Activated CD8-positive, alpha-beta T cell treated with anti-CD3 and anti-CD28 coated beads, Interleukin-2, amount 10 ng/mL, durations not matched to agents 7 days and 5 days (primary cell): Measurements from ENCODE around the gene CCDC18. TPM values are rescaled to one million over a fixed set of nuclear protein-coding genes. Genes with fewer than 3 reads are reported as not detected.
"Not testable (repeated sequence)": the region's sequence is repeated elsewhere in the genome, so short reads cannot be mapped to it uniquely, and the experiment has no call there.

Experiments used
- ATAC-seq: fragments of 150-1000 bp; cut with Tn5 transposase; one replicate; pipeline ENCODE4 v1.10.0; 2021; ENCODE audit warnings: moderate library complexity
- CTCF ChIA-PET: fragments of 350-600 bp; sonication (Branson Sonifier 250); formaldehyde crosslinking; loops from one replicate; lab custom pipeline; 2021; ENCODE audit warnings: antibody characterized with exemption; lab: Charles Lee
- POLR2A ChIA-PET: fragments of 350-600 bp; sonication (Branson Sonifier 250); formaldehyde crosslinking; loops from one replicate; lab custom pipeline; 2021; ENCODE audit warnings: antibody characterized with exemption; lab: Charles Lee
- DNase-seq: peaks from one replicate; pipeline ENCODE4 v3.0.0-alpha.2; 2020
- H3K27ac Mint-ChIP-seq: one replicate; pipeline ENCODE4 v1.8.0; 2021; ENCODE audit warnings: mild to moderate bottlenecking, mixed read lengths
- H3K27me3 Mint-ChIP-seq: one replicate; pipeline ENCODE4 v1.8.0; 2021; ENCODE audit warnings: low read depth, mixed read lengths
- H3K36me3 Mint-ChIP-seq: one replicate; pipeline ENCODE4 v1.8.0; 2021; ENCODE audit warnings: low read depth, mixed read lengths
- H3K4me1 Mint-ChIP-seq: one replicate; pipeline ENCODE4 v1.8.0; 2021; ENCODE audit warnings: low read depth, mixed read lengths
- H3K4me3 Mint-ChIP-seq: one replicate; pipeline ENCODE4 v1.8.0; 2021; ENCODE audit warnings: mild to moderate bottlenecking, mixed read lengths
- H3K9me3 Mint-ChIP-seq: one replicate; pipeline ENCODE4 v1.8.0; 2022; ENCODE audit warnings: mixed read lengths; ENCODE audit not compliant: insufficient read depth
- total RNA-seq, 2 experiments: library from RNA; stranded (reverse); gene quantifications; one replicate each; pipeline ENCODE4 v1.2.3, GENCODE V29; 2021

The CCDC18 gene
- total RNA-seq, 2 experiments from 2014 or later = 33.1 to 36.3 TPM

GRCh38 chr1:93151474-93151873 lies 29.1 kb upstream of the CCDC18 start:
- POLR2A ChIA-PET = no interaction called here
- CTCF ChIA-PET = no interaction called here
- ATAC-seq (no peak), DNase-seq (no peak)
- Mint-ChIP-seq H3K36me3 (peaks cover 55% of the 10 kb centered on the region), H3K4me3 (no peak overlapping the region), H3K4me1 (peaks cover 12% of the 10 kb centered on the region), H3K9me3 (no peaks in the 10 kb centered on the region), H3K27me3 (no peaks in the 10 kb centered on the region), H3K27ac (no peak overlapping the region)

GRCh38 chr1:93152835-93153234 lies 27.7 kb upstream of the CCDC18 start:
- H3K4me3 Mint-ChIP-seq = no peak overlapping the region
- ATAC-seq (no peak), DNase-seq (no peak)
- no peaks in the 10 kb centered on the region for H3K9me3 Mint-ChIP-seq
- no peaks in the 10 kb centered on the region for H3K27me3 Mint-ChIP-seq
- no peak overlapping the region for H3K27ac Mint-ChIP-seq
- ChIA-PET CTCF (interaction anchor here (1.4 kb wide), 1 partner anchor 132 kb away, joined by 3 read pairs; no protein-coding TSS in a partner anchor), POLR2A (no interaction called here)
- peaks cover 52% of the 10 kb centered on the region for H3K36me3 Mint-ChIP-seq
- peaks cover 12% of the 10 kb centered on the region for H3K4me1 Mint-ChIP-seq

GRCh38 chr1:93154898-93155297 lies 25.6 kb upstream of the CCDC18 start:
- Mint-ChIP-seq H3K27me3 (no peaks in the 10 kb centered on the region), H3K4me3 (no peak overlapping the region), H3K9me3 (no peaks in the 10 kb centered on the region), H3K4me1 (peaks cover 12% of the 10 kb centered on the region), H3K36me3 (peaks cover 50% of the 10 kb centered on the region), H3K27ac (no peak overlapping the region)
- ATAC-seq (no peak), DNase-seq (no peak)
- CTCF ChIA-PET = no interaction called here
- POLR2A ChIA-PET = no interaction called here

- CTCF ChIA-PET = no interaction called here
- Mint-ChIP-seq H3K27me3 (no peaks in the 10 kb centered on the region), H3K9me3 (no peaks in the 10 kb centered on the region), H3K4me3 (no peak overlapping the region), H3K36me3 (peaks cover 46% of the 10 kb centered on the region), H3K4me1 (peaks cover 12% of the 10 kb centered on the region), H3K27ac (peak overlapping the region; percentile 61)
- POLR2A ChIA-PET = no interaction called here
- DNase-seq = no peak
- ATAC-seq = peak; percentile 39
Measured at GRCh38 chr1:93155335-93155734, 25.2 kb upstream of the CCDC18 start.

GRCh38 chr1:93159337-93159736 lies 21.2 kb upstream of the CCDC18 start:
- H3K4me3 Mint-ChIP-seq = no peak overlapping the region
- DNase-seq (no peak), ATAC-seq (no peak)
- H3K27ac Mint-ChIP-seq = no peak overlapping the region
- POLR2A ChIA-PET = interaction anchor here (1.2 kb wide), 1 partner anchor 22 kb away, joined by 4 read pairs; no protein-coding TSS in a partner anchor
- H3K9me3 Mint-ChIP-seq = no peaks in the 10 kb centered on the region
- H3K27me3 Mint-ChIP-seq = no peaks in the 10 kb centered on the region
- CTCF ChIA-PET = interaction anchor here (0.6 to 1.1 kb wide), 2 partner anchors 11 to 55 kb away, joined by 3 read pairs; no protein-coding TSS in a partner anchor
- peaks cover 43% of the 10 kb centered on the region for H3K36me3 Mint-ChIP-seq
- peaks cover 16% of the 10 kb centered on the region for H3K4me1 Mint-ChIP-seq

GRCh38 chr1:93163314-93163713 lies 17.2 kb upstream of the CCDC18 start:
- CTCF ChIA-PET, ATAC-seq, H3K27me3 Mint-ChIP-seq, DNase-seq, H3K27ac Mint-ChIP-seq, H3K4me3 Mint-ChIP-seq, POLR2A ChIA-PET, H3K4me1 Mint-ChIP-seq, H3K9me3 Mint-ChIP-seq: not testable (repeated sequence)
- H3K36me3 Mint-ChIP-seq = peaks cover 49% of the 10 kb centered on the region

GRCh38 chr1:93164816-93165215 lies 15.7 kb upstream of the CCDC18 start:
- no peak for ATAC-seq
- DNase-seq = no peak
- CTCF ChIA-PET = interaction anchor here (1.3 kb wide), 1 partner anchor 144 kb away, joined by 4 read pairs; no protein-coding TSS in a partner anchor
- peaks cover 50% of the 10 kb centered on the region for H3K36me3 Mint-ChIP-seq
- H3K4me3 Mint-ChIP-seq = no peak overlapping the region
- no peaks in the 10 kb centered on the region for H3K27me3 Mint-ChIP-seq
- peaks cover 16% of the 10 kb centered on the region for H3K4me1 Mint-ChIP-seq
- POLR2A ChIA-PET = no interaction called here
- H3K27ac Mint-ChIP-seq = no peak overlapping the region
- H3K9me3 Mint-ChIP-seq = no peaks in the 10 kb centered on the region

- Mint-ChIP-seq H3K36me3 (peaks cover 54% of the 10 kb centered on the region), H3K4me1 (peaks cover 20% of the 10 kb centered on the region)
- H3K27ac Mint-ChIP-seq, H3K4me3 Mint-ChIP-seq, CTCF ChIA-PET, POLR2A ChIA-PET, ATAC-seq, H3K9me3 Mint-ChIP-seq, DNase-seq, H3K27me3 Mint-ChIP-seq: not testable (repeated sequence)
Measured at GRCh38 chr1:93165895-93166294, 14.6 kb upstream of the CCDC18 start.

- Mint-ChIP-seq H3K9me3 (no peaks in the 10 kb centered on the region), H3K4me1 (peaks cover 28% of the 10 kb centered on the region), H3K27ac (no peak overlapping the region), H3K4me3 (no peak overlapping the region), H3K27me3 (no peaks in the 10 kb centered on the region), H3K36me3 (peaks cover 50% of the 10 kb centered on the region)
- CTCF ChIA-PET = no interaction called here
- DNase-seq (no peak), ATAC-seq (no peak)
- POLR2A ChIA-PET = no interaction called here
Measured at GRCh38 chr1:93167006-93167405, 13.5 kb upstream of the CCDC18 start.

- H3K9me3 Mint-ChIP-seq, DNase-seq, H3K27me3 Mint-ChIP-seq, H3K4me3 Mint-ChIP-seq, H3K27ac Mint-ChIP-seq: not testable (repeated sequence)
- CTCF ChIA-PET = interaction anchor here (0.8 to 2.0 kb wide), 4 partner anchors 11 to 90 kb away, joined by 3 to 7 read pairs (median 6); no protein-coding TSS in a partner anchor
- peak; percentile 11 for ATAC-seq
- Mint-ChIP-seq H3K36me3 (peaks cover 68% of the 10 kb centered on the region), H3K4me1 (peaks cover 47% of the 10 kb centered on the region)
- POLR2A ChIA-PET = interaction anchor here (0.6 to 1.2 kb wide), 3 partner anchors 176 to 854 kb away, joined by 3 read pairs; partner anchors contain the start of gene DR1
Measured at GRCh38 chr1:93170141-93170678, 10.3 kb upstream of the CCDC18 start.

GRCh38 chr1:93171549-93172034 lies 8.9 kb upstream of the CCDC18 start:
- ChIA-PET POLR2A (interaction anchor here (1.2 to 1.3 kb wide), 3 partner anchors 8 to 175 kb away, joined by 3 to 5 read pairs (median 3); partner anchors contain the start of gene DR1), CTCF (interaction anchor here (1.5 to 2.0 kb wide), 2 partner anchors 54 to 92 kb away, joined by 7 read pairs; no protein-coding TSS in a partner anchor)
- H3K27me3 Mint-ChIP-seq = no peaks in the 10 kb centered on the region
- peaks cover 69% of the 10 kb centered on the region for H3K36me3 Mint-ChIP-seq
- ATAC-seq = peak; percentile 18
- no peak for DNase-seq
- peaks cover 54% of the 10 kb centered on the region for H3K4me1 Mint-ChIP-seq
- no peaks in the 10 kb centered on the region for H3K9me3 Mint-ChIP-seq
- peak overlapping the region; percentile 88 for H3K27ac Mint-ChIP-seq
- H3K4me3 Mint-ChIP-seq = peak overlapping the region; percentile 76

- POLR2A ChIA-PET = interaction anchor here (1.5 kb wide), 1 partner anchor 17 kb away, joined by 3 read pairs; no protein-coding TSS in a partner anchor
Measured at GRCh38 chr1:93172778-93173177, 7.7 kb upstream of the CCDC18 start.

More at GRCh38 chr1:93172778-93173177, 7.7 kb upstream of the CCDC18 start:
- CTCF ChIA-PET = interaction anchor here (1.0 to 1.2 kb wide), 2 partner anchors 10 to 94 kb away, joined by 5 to 6 read pairs; partner anchors contain the start of gene MTF2
- Mint-ChIP-seq H3K36me3 (peaks cover 62% of the 10 kb centered on the region), H3K9me3 (no peaks in the 10 kb centered on the region), H3K27ac (no peak overlapping the region), H3K4me3 (no peak overlapping the region), H3K27me3 (no peaks in the 10 kb centered on the region), H3K4me1 (peaks cover 60% of the 10 kb centered on the region)
- no peak for ATAC-seq
- no peak for DNase-seq
